ENCODE data around the gene PRKAR2B.
A peak's percentile ranks its signal among the peaks of the same experiment; 100 is the strongest.

Gene PRKAR2B

DNA sequence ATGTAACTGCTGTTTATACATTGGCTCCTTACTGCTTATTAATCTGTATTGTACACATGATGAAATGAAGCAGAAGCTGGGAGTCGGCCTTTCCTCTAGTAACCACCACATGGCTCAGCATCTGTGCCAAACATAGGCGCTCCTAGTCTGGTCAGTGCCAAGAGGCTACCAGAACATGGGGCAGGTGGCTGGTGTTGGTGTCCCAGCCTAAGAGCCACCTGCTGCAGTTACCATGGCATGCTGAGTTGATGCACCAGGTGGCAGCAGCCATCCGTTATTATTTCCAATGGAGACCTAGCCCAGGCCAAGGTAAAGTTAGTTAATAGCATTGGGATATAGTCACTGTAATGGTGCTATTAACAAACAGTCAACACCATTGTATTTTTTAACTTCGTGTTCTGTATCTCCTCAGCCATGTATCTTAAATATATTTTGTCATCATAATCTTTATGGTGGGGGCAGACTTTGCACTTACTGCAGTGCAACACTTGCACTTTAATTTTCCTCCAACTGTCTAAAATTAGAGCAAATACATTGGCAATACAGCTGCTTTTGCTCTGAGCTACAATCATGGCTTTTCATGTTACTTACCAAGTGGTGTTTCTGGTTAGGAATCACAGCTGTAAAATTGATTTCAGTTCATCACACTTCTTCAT lies 157.4 kb downstream of the PRKAR2B start:
- peak; percentile 61 for DNase-seq

DNA sequence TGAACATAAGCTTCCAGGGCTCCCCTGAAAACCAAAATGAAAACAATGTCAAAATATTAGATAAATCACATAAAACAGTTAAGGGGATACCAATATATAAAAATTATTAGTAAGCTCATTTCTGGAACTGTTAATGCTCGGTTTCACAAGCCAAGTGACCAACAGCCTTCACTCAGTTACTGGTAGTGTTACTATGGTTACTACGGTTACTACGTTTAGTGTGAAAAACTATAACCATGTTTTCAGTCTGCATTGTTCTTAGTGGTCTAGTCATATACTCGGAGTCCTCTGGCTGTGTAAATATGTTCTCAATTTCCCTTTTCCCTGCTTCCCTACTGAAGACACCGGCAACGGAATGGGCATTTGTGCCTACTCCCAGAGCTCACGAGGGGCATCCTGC lies 159.1 kb downstream of the PRKAR2B start:
- DNase-seq = no peak

DNA sequence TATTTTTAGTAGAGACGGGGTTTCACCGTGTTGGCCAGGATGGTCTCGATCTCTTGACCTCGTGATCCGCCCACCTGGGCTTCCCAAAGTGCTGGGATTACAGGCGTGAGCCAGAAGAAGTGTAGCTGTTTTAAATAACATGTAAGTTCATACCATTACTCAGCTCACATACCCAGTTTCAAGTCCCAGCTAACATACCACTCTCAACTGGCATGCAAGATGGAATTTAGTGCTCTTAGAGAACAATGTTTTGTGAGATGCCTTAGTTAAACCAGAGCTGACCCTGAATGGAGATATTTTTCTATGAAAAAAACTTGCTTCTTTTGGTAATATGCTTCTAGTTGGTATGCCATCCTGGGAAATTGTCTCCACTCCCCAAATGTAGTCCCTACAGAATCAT lies 161.6 kb downstream of the PRKAR2B start:
- no peak for DNase-seq

DNA sequence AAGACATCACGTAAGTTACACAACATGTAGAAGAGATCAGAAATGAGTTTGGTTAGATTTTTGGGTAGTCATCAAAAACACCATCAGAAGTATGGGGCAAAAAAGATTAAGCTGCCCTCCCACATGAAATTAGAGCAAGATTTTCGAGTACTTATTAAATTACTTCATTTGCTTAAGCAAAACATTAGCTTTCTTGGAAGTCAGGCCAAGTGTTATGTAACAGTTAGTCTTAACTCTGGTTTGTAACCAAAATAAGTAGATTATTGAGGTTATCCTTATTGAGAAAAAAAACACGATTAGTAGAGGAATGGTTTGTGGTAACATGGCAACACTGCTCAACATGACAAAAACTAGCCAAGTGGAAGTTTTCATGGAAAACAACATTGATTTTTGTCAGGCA lies 162.2 kb downstream of the PRKAR2B start:
- DNase-seq = no peak

DNA sequence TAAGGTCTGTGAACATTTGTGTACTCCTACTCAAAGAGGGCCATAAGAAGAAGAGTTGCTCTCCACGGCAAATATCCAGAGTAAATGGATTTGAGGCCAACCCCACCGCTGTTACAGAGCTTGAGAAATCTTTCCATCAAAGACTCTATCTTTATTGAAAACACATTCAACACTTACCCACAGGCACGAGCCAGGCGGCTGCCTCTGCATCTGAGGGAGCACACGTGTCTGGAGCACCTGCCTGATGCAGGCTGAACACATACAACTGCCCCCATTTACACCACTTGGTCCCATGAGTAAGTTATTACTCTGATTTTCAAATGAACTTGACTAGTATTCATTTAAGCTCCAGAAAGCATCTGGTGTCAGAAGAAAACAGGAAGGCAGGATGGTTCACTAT lies 163.0 kb downstream of the PRKAR2B start:
- DNase-seq = no peak

DNA sequence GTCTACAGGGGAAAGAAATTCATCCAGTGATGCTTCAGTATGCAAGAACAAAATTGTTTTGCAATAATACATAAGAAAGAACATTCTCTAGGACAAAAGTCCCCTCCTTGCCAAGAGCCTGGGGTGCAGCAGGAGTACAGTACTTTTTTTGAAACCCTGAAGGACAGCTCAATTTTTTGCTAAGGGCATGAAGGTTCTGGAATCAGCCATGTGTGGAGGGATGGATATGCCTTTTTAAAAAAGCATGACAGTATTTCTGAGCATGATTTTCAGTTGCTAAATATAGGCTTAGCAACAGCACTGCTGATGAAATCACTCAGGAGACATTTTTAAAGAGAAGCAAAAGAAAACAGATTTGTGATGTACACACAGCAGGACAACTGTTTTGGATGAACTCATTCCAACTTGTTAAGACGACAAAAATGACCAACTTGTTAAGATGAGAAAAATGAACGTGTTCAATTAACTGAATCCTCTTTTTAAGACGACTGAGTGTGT lies 163.6 kb downstream of the PRKAR2B start:
- DNase-seq = no peak

DNA sequence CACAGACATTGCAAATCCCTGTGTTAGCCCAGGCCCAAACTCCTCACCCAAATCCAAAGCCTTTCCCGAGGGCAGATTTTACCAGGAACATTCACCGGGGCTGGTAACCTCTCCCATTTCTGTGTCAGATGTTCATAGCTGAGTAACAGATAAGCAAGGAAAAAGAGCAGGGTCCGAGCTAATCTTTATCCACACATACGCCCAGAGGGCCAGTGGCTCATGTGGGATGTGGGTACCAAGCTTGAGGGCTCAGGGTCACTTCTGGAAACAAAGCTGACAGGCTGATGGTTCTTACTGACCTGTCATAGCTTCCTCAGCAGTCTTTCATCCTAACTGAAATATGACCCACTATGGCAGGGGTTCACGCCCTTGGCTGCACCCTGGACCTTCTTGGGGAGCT lies 164.1 kb downstream of the PRKAR2B start:
- DNase-seq = no peak

DNA sequence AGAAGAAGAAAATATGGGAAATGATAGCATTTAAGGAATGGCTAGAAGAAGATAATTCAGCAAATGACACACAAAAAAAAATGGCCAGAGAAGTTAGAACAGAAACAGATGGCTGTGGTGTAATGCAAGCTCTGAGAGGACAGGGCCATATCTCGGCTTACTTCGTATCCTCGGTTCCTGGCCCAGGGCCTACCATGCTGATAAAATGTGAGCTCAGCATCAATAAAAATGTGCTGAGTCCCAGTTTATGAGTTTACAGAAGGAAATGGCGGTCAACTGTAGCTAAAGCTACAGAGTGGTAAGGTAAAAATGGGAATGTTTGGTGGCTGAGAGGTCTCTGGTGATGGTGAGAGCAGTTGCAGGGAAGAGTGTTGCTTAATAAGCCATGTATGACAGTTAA lies 165.1 kb downstream of the PRKAR2B start:
- DNase-seq = no peak

DNA sequence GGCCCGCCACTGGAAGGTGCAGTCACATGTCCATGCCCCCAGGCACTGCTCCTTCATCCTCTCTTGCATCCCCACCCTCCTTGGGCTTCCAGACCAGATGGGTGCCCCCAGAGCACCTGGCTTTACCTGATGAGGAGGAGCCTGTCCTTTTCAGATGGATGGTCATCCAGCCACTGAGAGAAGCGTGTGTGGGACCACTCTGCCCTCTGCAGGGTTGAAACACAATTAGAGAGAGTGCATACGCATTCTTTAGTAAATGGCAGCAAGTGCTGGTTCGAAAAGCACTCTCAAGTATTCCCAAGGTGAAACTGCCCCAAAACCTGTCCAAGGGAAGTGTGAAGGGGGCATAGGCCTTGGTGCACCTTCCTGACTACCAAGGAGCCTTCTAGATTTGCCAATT lies 165.9 kb downstream of the PRKAR2B start:
- no peak for DNase-seq
